GM19468 (cell line): ENCODE data around the gene MYLK.
"Not testable (repeated sequence)": the region's sequence is repeated elsewhere in the genome, so short reads cannot be mapped to it uniquely, and the experiment has no call there.

Experiments used
- ATAC-seq: cut with Tn5 transposase; IDR thresholded peaks from one replicate; pipeline ENCODE4 v1.9.1; 2021; ENCODE audit warnings: mild to moderate bottlenecking, moderate library complexity, moderate number of reproducible peaks; ENCODE audit not compliant: unreplicated experiment; ENCODE audit errors: extremely low read depth

Gene MYLK

DNA sequence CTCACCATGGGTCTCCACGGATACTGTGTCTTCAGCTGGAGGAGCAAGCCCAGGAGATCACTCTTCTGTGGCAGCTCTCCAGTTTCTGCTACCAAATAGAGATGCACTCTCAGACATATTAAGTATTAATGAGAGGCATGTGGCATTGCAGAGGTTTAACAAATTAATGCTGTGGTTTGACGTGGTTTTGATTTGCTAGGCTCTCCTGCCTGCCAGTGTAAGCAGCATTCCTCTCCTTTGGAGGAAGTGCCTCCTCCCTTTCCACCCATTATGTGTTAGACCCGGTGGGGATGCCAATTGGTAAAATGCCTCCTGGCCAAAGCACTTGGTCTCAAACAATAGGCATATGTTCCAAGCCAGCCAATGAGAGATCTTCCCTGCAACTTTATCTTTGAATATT lies 124.8 kb downstream of the MYLK start:
- no peak for ATAC-seq

DNA sequence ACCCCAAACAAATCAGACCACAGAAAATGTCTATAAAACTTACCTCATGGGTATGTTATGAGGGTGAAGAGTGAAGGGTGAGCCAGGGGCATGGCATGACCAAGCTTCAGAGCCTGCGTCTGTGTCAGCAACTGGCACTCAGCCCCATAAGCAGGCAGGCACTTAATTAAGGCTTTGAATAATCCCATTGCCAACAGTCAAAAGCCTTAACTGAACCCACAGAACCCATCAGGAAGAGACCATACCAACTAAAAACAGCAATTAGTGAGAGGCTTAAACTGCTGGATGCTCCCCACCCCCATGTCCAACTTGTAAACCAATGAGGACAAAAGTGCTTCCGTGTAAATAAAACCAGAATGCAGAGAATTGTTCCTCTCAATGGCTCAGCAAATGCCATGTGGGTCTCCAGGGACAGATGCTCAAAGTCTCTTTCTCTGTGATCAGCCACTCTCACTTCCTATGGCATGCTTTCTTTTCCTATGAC lies 126.0 kb downstream of the MYLK start:
- ATAC-seq = no peak

DNA sequence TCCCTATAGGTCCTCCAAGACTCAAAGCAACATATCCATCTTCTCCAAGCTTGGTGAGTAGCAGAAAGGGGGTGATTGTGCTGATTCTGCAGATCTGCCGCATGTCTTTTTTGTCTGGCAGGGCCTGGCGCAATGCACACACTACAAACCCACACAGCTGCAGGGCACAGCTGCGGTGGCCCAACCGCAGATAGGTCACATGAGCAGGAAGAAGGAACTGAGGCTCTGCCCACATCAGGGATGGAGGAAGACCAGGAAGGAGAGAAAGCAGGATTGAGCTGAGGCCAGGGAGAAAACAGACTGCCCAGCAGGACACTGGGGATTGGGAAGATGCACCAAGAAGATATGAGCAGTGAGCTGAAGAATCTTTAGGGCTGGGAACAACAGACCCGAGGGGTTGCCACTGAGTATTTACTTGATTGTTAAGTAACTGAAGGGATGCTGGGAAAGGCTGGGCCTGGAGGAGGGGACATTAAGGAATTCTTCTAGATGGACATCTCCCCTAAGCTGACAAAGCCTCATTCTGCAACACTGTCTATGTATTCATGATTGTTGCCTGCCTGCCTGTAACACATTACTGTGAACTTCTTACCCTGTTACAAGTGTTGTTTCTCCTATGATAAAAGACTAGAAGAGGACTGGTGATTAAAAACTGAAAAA lies 126.7 kb downstream of the MYLK start:
- ATAC-seq = no peak

DNA sequence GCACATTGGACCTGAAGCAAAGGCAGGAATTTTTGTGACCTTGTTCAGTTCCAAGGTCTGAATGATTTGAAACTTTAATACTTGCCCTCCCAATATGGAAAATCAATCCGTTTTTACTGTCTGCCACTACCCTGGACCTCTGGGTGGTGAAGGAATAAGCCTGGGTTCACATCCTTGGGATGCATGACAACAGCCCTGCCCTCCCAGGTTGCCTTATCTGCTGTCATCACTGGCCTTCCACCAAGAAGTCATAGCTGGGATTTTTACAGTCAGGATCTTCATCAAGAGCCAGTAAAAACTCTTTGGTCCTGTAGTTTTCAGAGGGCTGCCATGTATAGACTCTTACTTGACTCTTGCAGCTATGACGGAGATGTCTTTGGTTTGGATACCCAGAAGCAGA lies 128.6 kb downstream of the MYLK start:
- ATAC-seq = no peak

DNA sequence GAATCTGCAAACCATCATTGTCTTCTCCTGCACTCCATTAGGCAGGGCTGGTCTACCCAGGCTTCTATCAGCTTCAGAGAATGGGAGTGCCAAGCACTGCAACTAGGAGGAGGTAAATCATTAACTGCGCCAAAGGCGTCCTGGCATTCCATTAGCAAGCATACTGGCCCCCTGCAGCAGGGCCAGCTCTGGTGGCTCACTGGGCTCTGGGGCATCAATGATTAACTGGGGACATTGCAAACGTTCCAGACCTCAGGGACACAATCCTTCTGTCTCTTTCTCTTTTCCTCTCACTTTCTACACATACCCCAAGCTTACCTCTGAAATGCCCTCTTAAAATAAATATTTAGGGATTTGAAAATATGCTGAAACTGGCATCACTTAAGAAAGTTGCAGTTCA lies 129.0 kb downstream of the MYLK start:
- ATAC-seq = no peak

DNA sequence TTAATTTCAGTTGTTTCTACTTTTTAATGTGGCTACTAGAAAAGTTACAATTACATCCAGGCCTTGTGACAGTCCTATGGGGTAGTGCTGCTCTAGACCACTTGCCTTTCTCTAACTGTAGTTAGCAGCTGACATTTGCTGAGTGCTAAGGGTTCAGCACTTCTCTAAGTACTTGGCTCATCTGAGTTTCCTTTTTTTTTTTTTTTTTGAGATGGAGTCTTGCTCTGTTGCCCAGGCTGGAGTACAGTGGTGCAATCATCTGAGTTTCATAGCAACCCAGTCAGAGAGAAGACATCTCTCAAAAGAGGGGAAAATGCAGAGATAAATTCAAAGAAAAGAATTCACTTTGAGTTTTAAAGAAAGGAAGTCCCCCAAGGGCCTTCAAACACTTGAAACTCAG lies 130.8 kb downstream of the MYLK start:
- ATAC-seq = no peak

DNA sequence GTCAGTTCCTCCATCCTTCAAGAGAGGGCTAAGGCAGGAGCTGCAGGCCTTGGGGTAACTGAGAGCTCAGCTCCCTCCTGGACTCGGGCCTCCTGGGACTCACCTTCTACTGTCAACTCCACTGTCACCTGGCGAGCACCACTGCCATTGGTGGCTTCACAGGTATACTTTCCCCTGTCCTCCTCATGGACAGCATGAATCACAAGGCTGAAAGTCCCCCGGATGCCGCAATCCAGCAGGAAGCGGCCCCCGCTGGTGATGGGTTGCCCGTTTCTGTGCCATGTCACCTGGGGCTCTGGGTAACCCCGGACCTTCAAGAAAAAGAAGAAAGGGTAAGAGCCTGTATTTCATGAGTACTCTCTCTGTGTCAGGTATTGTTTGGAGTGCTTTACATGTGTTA lies 131.9 kb downstream of the MYLK start:
- no peak for ATAC-seq

DNA sequence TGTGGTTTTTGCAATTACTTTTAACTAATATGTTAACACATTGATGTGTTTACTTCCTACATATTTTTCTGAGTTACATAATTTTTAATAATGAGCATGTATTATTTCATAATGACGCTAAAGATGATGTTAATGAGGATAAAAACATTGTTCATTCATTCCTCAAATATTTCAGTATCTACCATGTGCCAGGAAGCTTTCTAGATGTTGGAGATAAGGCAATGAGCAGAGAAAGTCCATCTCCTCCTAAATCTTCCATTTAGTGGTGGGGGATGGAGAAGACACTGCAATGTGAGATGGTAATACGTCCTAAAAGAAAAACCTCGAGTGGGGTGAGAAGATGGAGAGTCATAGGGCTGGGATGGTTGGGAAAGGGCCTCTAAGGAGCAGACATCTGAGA lies 132.7 kb downstream of the MYLK start:
- ATAC-seq = no peak

DNA sequence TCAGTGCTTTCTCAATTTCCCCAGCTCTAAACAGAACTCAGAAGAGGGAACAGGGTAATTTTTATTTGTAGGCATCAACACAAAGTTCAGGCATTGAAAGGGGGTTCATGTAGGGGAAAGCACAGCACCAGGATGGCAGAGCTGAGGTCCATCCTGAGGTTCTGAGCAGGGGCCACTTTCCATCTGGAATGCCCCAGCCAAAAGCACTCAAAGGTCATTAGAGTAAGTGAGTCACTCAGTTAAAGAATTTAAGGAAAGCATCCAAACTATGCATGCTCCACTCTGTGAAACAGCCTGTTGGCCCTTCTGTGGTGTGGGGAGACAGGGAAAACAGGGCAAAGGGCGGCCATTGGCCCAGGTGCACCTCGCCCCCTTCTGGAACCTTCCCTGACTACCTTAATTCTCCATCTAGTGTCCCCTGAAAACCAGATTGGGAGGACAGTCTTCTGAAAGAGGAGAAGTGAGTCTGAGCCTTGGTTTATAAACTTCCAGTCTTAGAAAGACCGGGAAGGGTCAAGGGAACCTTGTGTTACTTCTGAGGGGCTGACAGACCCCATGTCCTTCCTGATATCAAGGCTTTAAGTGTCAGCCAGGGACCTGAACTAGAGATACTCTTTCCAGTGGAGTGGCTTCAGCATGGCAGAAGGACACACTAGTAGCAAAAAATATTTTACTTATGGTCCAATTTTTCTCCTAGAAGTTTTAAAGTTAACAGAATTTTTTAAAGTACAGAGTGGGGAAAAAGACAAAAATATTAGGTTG lies 133.3 kb downstream of the MYLK start:
- ATAC-seq = no peak

DNA sequence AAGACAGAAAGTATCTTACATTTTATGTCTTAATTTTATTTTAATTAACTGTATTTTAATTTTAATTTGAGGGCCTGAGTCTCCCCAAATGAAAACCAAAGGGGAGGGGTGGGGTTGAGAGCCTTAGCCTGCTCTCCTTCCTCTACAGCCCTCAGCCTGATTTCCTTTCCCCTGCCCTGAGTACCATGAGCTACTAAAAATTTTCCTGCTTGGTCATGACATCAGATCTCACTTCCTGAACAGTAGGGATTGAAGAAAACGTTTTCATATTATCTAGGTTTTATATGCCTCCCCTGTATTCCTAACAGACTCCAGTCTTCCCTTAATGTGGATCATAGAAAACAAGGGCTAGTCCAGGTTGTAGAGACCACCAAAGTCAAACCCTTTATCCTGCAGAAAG lies 133.9 kb downstream of the MYLK start:
- no peak for ATAC-seq

DNA sequence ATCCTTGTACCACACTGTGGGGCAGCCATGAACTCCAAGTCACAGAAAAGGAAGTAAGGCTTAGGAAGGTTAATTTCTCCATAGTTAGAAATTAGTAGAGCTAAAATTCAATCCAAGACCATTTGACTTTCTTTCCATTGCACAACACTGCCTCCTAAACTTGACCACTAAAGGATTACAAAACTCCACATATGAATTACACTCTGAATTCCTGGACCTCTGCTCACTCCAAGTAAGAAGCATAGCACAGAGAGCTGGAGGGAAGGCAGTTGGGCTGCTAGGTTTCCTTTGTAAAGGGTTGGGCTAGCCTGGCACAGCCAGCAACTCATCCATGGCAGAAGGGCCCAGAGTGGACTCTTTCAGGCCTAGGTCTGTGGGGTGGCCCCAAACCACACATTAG lies 134.4 kb downstream of the MYLK start:
- ATAC-seq = no peak

DNA sequence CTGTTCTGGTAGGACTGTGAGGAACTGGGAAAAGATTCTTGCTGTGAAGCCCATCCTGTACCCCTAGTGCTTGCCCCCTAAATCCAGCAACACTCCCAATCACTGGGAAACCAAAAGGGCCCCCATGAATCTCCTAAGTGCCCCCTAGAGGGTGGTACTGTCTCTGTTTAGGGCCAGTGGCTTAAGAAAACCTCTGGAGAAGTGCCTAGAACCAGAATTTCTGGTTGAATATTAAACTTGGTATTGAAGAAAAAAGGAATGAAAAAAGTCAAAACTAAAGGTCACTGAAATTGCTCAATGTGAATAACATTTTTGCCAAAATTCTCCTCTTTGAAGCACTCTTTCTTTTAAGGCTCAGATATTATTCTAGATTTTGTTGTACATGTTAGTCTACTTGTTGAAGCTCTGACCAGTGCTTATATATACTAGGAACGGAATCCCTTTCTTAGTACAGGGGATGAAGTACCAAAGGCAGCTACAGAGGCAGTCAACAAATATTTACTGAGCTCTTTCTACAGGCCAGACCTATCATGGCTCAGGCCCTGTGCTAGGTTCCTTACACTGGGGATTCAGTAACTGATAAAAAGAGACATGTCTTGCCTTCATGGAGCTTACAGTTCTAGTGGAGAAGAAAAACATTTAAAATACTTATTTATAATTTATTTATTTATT lies 138.8 kb downstream of the MYLK start:
- no peak for ATAC-seq

DNA sequence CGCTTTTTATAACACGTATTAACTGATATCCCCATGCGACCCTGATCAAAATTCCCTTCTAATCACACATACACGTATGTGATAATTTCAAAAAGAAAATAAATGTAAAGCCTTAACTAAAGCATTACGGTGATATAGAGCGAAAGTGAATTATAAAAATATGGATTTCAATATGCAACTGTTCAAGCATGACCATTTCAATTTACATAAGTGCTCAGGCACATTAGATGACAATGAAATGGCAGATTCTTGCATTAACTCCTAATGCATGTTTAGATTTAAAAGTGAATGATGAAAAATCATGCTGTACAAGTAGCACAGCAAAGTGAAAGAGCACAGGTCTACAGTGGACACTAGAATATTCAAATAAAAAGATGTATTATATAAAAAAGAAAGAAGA lies 140.1 kb downstream of the MYLK start:
- ATAC-seq = no peak

DNA sequence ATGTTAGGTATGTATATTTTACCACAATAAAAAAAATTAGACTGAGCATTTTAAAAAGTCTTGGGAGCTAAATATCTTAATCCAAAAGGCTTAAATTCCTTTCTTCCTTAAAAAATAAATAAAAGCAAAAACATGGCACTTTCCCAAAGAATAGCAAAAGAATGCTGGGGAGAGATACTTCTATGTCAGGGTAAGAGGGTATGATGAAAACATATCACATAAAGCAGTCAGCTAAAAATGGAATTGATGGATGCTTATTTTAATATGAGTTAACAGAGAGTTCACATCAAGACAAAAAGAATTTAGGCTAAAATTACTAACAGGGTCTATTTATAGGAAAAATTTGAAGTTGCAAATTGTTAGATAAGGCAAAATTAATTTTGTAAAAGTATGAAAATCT lies 141.0 kb downstream of the MYLK start:
- ATAC-seq = no peak

DNA sequence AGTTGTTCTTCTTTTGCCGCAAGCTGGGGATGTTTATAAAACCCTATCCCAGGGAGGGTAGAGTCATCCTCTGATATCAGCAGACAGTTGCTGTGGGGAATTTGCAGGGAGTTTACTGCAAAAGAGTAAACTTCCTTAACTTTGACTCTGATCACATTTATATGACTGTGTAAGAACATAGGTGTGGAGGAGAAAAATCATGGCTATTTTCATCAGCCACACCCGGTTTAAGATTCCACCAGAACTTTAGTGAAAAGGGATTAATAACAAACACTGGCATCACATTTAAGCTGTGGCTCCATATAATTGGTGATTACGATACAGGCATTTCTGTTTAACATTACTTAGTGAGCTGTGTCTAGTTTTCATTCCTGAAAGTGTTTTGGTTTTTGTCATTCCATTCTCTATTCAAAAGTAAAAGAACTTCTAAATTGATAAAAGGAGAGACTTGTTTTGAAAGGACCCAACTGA lies 143.1 kb downstream of the MYLK start:
- no peak for ATAC-seq

DNA sequence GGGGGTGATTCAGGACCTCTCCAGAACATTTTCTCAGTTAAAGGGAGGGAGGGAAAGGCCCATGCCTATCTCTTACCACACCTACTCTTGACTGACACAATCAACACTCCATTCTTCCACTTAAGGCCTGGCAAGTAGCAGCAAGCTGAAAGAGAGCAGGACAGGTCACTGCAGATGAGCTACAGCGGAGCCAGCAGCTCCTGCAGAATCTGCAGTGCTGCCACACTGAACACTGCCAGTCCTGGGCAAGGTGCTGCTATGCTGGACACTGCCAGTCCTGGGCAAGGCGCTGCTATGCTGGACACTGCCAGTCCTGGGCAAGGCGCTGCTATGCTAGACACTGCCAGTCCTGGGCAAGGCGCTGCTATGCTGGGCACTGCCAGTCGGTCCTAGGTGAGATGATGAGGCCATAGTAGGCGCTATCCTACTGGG lies 143.7 kb downstream of the MYLK start:
- no peak for ATAC-seq

DNA sequence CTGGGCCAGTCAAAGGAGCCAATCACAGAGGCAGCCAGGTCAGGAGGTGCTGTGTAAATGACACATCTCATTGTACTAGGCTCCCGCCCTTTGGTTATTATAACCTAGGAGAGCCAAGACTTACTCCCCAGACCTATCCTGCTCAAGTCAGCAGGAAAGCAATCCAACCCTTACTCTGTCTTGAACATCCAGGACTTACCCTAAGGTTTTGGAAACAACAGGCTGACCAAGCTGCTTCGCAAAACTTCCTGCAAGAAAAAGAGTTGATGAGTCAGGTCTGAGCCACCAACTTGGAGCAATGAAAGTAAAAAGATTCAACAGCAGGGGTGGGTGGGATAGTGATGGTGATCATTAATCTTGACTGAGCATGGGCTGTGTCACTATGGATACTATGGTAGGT lies 144.4 kb downstream of the MYLK start:
- no peak for ATAC-seq

DNA sequence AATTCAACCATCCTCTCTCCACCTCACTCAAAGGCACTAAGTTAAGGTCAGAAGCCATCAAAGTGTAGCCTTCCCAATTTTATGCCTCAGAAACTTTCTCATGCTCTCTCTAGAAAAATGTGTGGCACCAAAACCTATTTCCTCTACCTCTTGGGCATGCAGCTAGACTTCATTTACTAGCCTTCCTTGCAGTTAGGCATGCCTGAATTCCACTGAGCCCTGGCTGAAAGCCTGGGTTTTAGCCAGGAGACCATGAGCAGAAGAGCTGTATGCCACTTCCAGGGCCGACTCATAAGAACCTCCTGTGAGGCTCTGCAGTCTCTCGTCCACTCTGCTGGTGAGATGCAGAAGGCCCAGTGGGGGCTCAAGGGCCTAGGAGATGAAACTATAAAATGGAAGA lies 145.0 kb downstream of the MYLK start:
- no peak for ATAC-seq

DNA sequence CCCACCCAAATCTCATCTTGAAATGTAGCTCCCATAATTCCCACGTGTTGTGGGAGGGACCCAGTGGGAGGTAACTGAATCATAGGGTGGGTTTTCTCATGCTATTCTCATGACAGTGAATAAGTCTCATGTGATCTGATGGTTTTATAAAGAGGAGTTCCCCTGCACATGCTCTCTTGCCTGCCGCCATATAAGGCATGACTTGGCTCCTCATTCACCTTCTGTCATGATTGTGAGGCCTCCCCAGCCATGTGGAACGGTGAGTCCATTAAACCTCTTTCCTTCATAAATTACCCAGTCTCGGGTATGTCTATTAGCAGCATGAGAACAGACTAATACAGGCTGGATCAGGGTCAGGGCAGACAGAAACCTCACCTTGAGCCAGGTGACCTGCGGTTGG lies 145.6 kb downstream of the MYLK start:
- ATAC-seq = not testable (repeated sequence)

DNA sequence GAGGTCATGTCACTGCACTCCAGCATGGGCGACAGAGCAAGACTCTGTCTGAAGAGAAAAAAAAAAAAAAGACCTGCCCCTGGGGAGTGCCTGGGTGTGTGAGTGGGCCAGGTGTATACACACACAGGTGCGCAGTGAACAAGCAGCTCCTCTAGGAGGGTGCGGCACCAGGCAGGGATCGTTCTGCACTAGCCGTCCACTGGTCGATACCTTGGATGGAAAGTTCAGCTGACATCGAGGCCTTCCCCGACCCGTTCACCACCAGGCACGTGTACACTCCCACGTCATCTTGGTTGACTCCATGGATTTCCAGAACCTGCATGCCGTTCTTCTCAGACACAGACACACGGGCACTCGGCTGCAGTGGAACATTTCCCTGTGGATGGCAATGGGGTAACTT lies 147.0 kb downstream of the MYLK start:
- ATAC-seq = no peak

DNA sequence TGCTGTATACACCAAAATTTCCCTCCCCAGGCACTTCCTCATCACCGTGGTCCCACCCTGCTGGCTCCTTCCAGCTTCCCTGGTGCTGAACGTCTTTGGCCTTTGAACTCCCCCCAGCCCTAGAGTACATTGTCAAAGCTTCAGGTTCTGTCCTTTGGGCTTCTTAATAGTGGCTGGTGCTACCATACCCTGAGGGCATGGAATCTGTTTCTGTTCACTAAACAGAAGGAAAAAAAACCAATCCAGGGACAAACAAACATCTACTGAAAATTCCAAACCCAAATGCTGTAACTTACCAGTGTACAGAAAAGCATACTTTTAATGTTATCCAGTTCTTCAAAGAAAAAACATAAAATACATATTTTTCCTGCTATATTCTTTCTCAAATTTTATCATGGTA lies 148.7 kb downstream of the MYLK start:
- ATAC-seq = no peak
